ENCODE results near the gene AHRR.

GRCh38 chr5:420632-421286, 99.2 kb downstream of the AHRR start:
- TF ChIP-seq CTCF (conservative IDR thresholded peaks at IDR 0.05; ENCODE audit: low read depth, low read length) (no peak), EZH2 (IDR thresholded peaks at IDR 0.05; ENCODE audit: low read length, unreplicated experiment) (no peak)
